IMR-90 (cell line): Measurements from ENCODE around the gene MXD4. TPM values are rescaled to one million over a fixed set of nuclear protein-coding genes. Genes with fewer than 3 reads are reported as not detected.

Experiments
- ATAC-seq: fragments of 200-7000 bp; cut with Tn5 transposase; 2 replicates; pipeline ENCODE4 v1.9.1; 2020; ENCODE audit warnings: low read depth, mild to moderate bottlenecking, moderate library complexity
- BruUV-seq: library from RNA; stranded (reverse); fragments of 400-500 nt; replicated peaks from 2 replicates; lab custom pipeline; 2021; lab: Mats Ljungman, UMichigan
- CTCF ChIA-PET: fragments of 300-600 bp; formaldehyde crosslinking; extraction: SDS; loops from one replicate; lab custom pipeline; 2021; ENCODE audit warnings: antibody characterized with exemption; lab: Yijun Ruan, JAX
- POLR2A ChIA-PET: fragments of 300-600 bp; sonication (Branson Sonifier 250); formaldehyde crosslinking; loops from one replicate; lab custom pipeline; 2022; ENCODE audit warnings: antibody characterized with exemption; ENCODE audit not compliant: unreplicated experiment; lab: Charles Lee
- DNase-seq: peaks from one replicate; pipeline ENCODE4 v3.0.0; 2013
- H2AFZ ChIP-seq: replicated peaks from 2 replicates; pipeline ENCODE3; 2013; ENCODE audit warnings: low read length, mild to moderate bottlenecking; ENCODE audit not compliant: poor library complexity
- H2AK5ac ChIP-seq: 2 replicates; pipeline ENCODE4 v1.6.1; 2013; ENCODE audit warnings: low read depth, low read length, inconsistent platforms
- H2AK9ac ChIP-seq: replicated peaks from 2 replicates; pipeline ENCODE3; 2013; ENCODE audit warnings: mild to moderate bottlenecking, low read depth, low read length, moderate library complexity; ENCODE audit not compliant: poor library complexity
- H2BK120ac ChIP-seq: 2 replicates; pipeline ENCODE4 v1.6.1; 2013; ENCODE audit warnings: low read depth, low read length, inconsistent platforms
- H2BK15ac ChIP-seq: 3 replicates; pipeline ENCODE4 v1.6.1; 2013; ENCODE audit warnings: low read depth, low read length, inconsistent platforms
- H2BK20ac ChIP-seq: 2 replicates; pipeline ENCODE4 v1.6.1; 2013; ENCODE audit warnings: low read depth, mild to moderate bottlenecking, inconsistent platforms, low read length, moderate library complexity
- H2BK5ac ChIP-seq: 2 replicates; pipeline ENCODE4 v1.6.1; 2013; ENCODE audit warnings: mild to moderate bottlenecking, low read depth, low read length, inconsistent platforms; ENCODE audit not compliant: poor library complexity, severe bottlenecking
- H3K14ac ChIP-seq: replicated peaks from 2 replicates; pipeline ENCODE4 v1.6.1; 2013; ENCODE audit warnings: low read depth, low read length, inconsistent platforms
- H3K18ac ChIP-seq: 2 replicates; pipeline ENCODE4 v1.6.1; 2013; ENCODE audit warnings: low read depth, low read length, control low read depth
- H3K23ac ChIP-seq: 2 replicates; pipeline ENCODE4 v1.6.1; 2013; ENCODE audit warnings: low read depth, low read length, inconsistent platforms
- H3K27ac ChIP-seq: 2 replicates; pipeline ENCODE4 v1.5.1; 2013; ENCODE audit warnings: mild to moderate bottlenecking, control low read depth, low read length; ENCODE audit not compliant: insufficient read depth
- H3K27me3 ChIP-seq: 2 replicates; pipeline ENCODE4 v1.6.1; 2013; ENCODE audit warnings: low read length; ENCODE audit not compliant: control insufficient read depth, insufficient read depth
- H3K36me3 ChIP-seq: 2 replicates; pipeline ENCODE4 v1.6.1; 2013; ENCODE audit warnings: low read length, mixed read lengths; ENCODE audit not compliant: control insufficient read depth, insufficient read depth
- H3K4ac ChIP-seq: 2 replicates; pipeline ENCODE4 v1.6.1; 2013; ENCODE audit warnings: low read depth, low read length, inconsistent platforms
- H3K4me1 ChIP-seq: 2 replicates; pipeline ENCODE4 v1.6.1; 2013; ENCODE audit warnings: low read length, mixed read lengths; ENCODE audit not compliant: control insufficient read depth, insufficient read depth
- H3K4me2 ChIP-seq: 2 replicates; pipeline ENCODE4 v1.6.1; 2013; ENCODE audit warnings: low read depth, mild to moderate bottlenecking, control low read depth, low read length, moderate library complexity
- H3K4me3 ChIP-seq: 2 replicates; pipeline ENCODE4 v1.5.1; 2013; ENCODE audit warnings: low read depth, mild to moderate bottlenecking, control low read depth, low read length, moderate library complexity; ENCODE audit not compliant: insufficient read depth
- H3K56ac ChIP-seq: 2 replicates; pipeline ENCODE4 v1.6.1; 2013; ENCODE audit warnings: low read length, inconsistent platforms; ENCODE audit not compliant: insufficient read depth; ENCODE audit errors: extremely low read depth
- H3K79me1 ChIP-seq, 2 experiments: 2 replicates each; pipeline ENCODE4 v1.6.1; 2013; ENCODE audit warnings: low read length in 2 of 2, inconsistent platforms in 1 of 2, low read depth in 1 of 2
- H3K9ac ChIP-seq: 2 replicates; pipeline ENCODE4 v1.6.1; 2013; ENCODE audit warnings: low read depth, low read length, control low read depth
- H3K9me1 ChIP-seq: 2 replicates; pipeline ENCODE4 v1.6.1; 2013; ENCODE audit warnings: low read length, inconsistent platforms; ENCODE audit not compliant: insufficient read depth
- H3K9me3 ChIP-seq: 2 replicates; pipeline ENCODE4 v1.6.1; 2013; ENCODE audit warnings: low read length; ENCODE audit not compliant: control insufficient read depth, insufficient read depth
- H4K20me1 ChIP-seq: 2 replicates; pipeline ENCODE4 v1.6.1; 2013; ENCODE audit warnings: low read length, inconsistent platforms; ENCODE audit not compliant: insufficient read depth
- H4K5ac ChIP-seq: 2 replicates; pipeline ENCODE4 v1.6.1; 2013; ENCODE audit warnings: mild to moderate bottlenecking, low read depth, low read length, control low read depth
- H4K8ac ChIP-seq, 2 experiments: 2 replicates each; pipeline ENCODE4 v1.6.1; 2013; ENCODE audit warnings: low read depth in 2 of 2, low read length in 2 of 2, control low read depth in 1 of 2, inconsistent platforms in 1 of 2
- H4K91ac ChIP-seq: 2 replicates; pipeline ENCODE4 v1.6.1; 2013; ENCODE audit warnings: low read depth, low read length, inconsistent platforms; ENCODE audit not compliant: insufficient read depth
- BHLHE40 ChIP-seq: fragments of 150-350 bp; IDR thresholded peaks from 2 replicates; pipeline ENCODE4 v1.6.1; 2016; ENCODE audit warnings: mild to moderate bottlenecking, low read depth, low read length
- NFE2L2 ChIP-seq: fragments of 150-350 bp; IDR thresholded peaks from 2 replicates; pipeline ENCODE4 v1.6.1; 2016; ENCODE audit warnings: low read depth, mild to moderate bottlenecking, low read length
- SMC3 ChIP-seq: fragments of 150-350 bp; IDR thresholded peaks from 2 replicates; pipeline ENCODE4 v1.6.1; 2016; ENCODE audit warnings: low read depth, mild to moderate bottlenecking, antibody characterized with exemption, low read length, moderate library complexity
- WGBS, 2 experiments: methylation state at CpG; one replicate each; pipeline versions ENCODE4 v1.1.5 to v1.1.7; 2013; ENCODE audit warnings: missing lambda C conversion rate in 2 of 2; ENCODE audit not compliant: insufficient read length in 1 of 2; ENCODE audit errors: extremely low coverage in 2 of 2; 5-methylcytosine and 5-hydroxymethylcytosine counted together
- dilution Hi-C: fragments of 300-500 bp; cut with HindIII; formaldehyde crosslinking; loops from one replicate; pipeline ENCODE4 v1.14.3; 2018; ENCODE audit warnings: low sequenced_read_pairs; ENCODE audit not compliant: unreplicated experiment
- in situ Hi-C: fragments of 300-500 bp; cut with MboI; formaldehyde crosslinking; loops from 3 replicates; pipeline ENCODE4 v1.14.3; 2019; ENCODE audit warnings: low sequenced_read_pairs, inconsistent platforms, mixed read lengths
- intact Hi-C: fragments of 100-400 bp; cut with micrococcal nuclease; formaldehyde crosslinking; loops from 2 replicates; pipeline ENCODE4 v1.10.0; 2022
- polyA plus RNA-seq, 3 experiments: library from polyadenylated mRNA; depleted of rRNA; stranded (reverse); fragments of >200 nt; gene quantifications; 2 replicates each; pipeline ENCODE4 v1.2.3, GENCODE V29; 2012; ENCODE audit warnings: low replicate concordance in 1 of 3
- total RNA-seq: library from RNA; depleted of rRNA; stranded (reverse); fragments of >200 nt; gene quantifications from 2 replicates; pipeline ENCODE4 v1.2.3, GENCODE V29; 2012

MXD4 gene
- total and polyA plus RNA-seq, 2 of the 4 experiments (the other 2 are of a cell fraction) = 22.8 to 54.4 TPM

GRCh38 chr4:2263926-2264321 is 2.0 kb upstream of the MXD4 start:
- in situ Hi-C loops = no loop called here
- Histone ChIP-seq H3K4me1 (peaks cover 8% of the 10 kb centered on the region; the same call in 1 of the 2 replicates), H2BK120ac (no peak overlapping the region), H3K14ac (no peak overlapping the region), H2AK9ac (no peak overlapping the region), H4K8ac (no peak overlapping the region), H3K36me3 (peaks cover 4% of the 10 kb centered on the region; the same call in 1 of the 2 replicates), H3K27me3 (no peaks in the 10 kb centered on the region), H3K4ac (no peak overlapping the region), H3K23ac (no peak overlapping the region), H2AK5ac (no peak overlapping the region; the same call in 1 of the 2 replicates), H2BK15ac (no peak overlapping the region), H3K56ac (no peak overlapping the region), H4K91ac (no peak overlapping the region), H3K4me2 (no peak overlapping the region), H4K5ac (no peak overlapping the region), H3K27ac (no peak overlapping the region), H3K9ac (no peak overlapping the region), H3K4me3 (no peak overlapping the region), H3K18ac (no peak overlapping the region), H3K9me1 (peaks cover 4% of the 10 kb centered on the region; the same call in 1 of the 2 replicates), H3K79me1 (peaks cover 18 to 26% of the 10 kb centered on the region in 2 experiments), H2AFZ (peak overlapping the region; percentile 5), H4K20me1 (peaks cover 14% of the 10 kb centered on the region), H2BK5ac (no peak overlapping the region), H3K9me3 (no peaks in the 10 kb centered on the region), H2BK20ac (no peak overlapping the region)
- CTCF ChIA-PET = no interaction called here
- TF ChIP-seq NFE2L2 = no peak
- TF ChIP-seq SMC3 = no peak
- no peak for TF ChIP-seq BHLHE40
- WGBS, 2 experiments = 92% methylated on average over 2 of the region's 6 CpGs; no CpG with 5 or more reads in 1 of the 2 experiments
- no TSS peak for BruUV-seq
- dilution Hi-C loops = no loop called here
- POLR2A ChIA-PET = no interaction called here
- no peak for ATAC-seq
- no peak for DNase-seq
- intact Hi-C loops = loop anchor here (5.0 to 10.0 kb wide), 3 partner anchors 88 to 203 kb away; partner anchors contain the start of genes CFAP99, RNF4 and ZFYVE28
